GM19351 (cell line): ENCODE measurements around the gene MKNK1.
A peak's percentile ranks its signal among the peaks of the same experiment; 100 is the strongest.
"Not testable (repeated sequence)": the region's sequence is repeated elsewhere in the genome, so short reads cannot be mapped to it uniquely, and the experiment has no call there.

ENCODE experiments used
- ATAC-seq: cut with Tn5 transposase; IDR thresholded peaks from one replicate; pipeline ENCODE4 v1.9.1; 2021; ENCODE audit warnings: mild to moderate bottlenecking, moderate library complexity; ENCODE audit not compliant: unreplicated experiment

The MKNK1 gene

DNA sequence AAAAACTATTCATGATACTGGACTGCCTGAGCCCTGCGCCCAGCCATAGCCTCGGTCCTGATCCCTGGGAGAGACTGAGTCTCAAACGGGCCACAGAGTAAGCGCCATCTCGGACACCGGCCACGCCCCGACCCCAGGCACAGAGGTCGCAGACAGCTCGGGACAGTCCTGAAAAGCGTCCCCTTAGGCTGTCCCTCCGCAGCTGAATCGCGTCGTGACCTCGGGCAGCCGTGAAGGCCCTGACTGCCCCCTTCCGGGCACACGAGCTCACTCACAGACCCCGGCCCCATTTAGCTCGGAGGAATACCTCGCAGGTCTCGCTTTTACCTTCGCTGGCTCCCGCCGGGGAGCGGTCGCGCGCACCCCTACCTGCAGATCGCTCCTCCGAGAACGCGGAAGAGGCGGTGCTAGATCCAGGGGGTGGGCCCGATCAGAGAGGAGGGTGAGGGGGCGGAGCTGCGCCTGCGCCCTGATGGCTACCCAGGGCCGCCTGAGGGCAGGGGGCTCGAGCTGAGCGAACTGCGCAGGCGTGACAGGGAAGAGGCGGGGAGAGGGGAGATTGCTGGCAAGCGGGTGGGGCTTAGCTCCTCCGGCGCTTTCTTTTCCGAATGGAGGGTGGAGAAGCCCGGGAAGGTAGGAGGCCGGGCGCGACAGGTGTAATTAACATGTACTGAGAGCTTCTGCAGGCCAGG, at the start of gene MKNK1:
Gene MKNK1, minus strand, starts transcription at position 411 of the 692 bp plus-strand sequence. CDS start 20,941 bp downstream, outside the sequence.
- ATAC-seq = peak; percentile 95

DNA sequence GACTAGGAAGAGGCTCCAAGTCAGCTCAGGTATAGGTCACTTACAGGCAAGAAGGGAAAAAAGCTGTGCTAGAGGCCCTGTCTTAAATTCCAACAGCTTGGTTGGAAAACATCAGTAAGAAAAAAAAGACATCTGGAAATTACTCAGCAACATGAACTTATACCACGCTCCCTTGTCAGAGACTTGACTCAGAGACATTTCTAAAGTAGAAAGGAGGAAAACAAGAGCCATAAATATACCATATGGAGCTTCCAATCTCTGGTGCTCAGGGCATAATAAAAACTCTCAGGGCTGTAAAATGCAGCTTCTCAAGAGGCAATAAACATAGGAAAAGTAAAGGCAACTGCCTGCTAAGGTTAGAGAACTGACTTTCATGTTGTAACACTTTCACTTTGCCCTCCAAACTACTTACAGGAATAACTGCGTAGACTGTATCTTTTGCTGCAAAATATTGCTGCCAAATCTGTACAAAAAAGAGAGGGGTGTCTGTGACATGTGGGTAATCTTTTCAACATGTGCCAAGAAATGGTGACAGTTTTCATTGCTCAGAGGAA, 49.4 kb upstream of the MKNK1 start:
- ATAC-seq = no peak

DNA sequence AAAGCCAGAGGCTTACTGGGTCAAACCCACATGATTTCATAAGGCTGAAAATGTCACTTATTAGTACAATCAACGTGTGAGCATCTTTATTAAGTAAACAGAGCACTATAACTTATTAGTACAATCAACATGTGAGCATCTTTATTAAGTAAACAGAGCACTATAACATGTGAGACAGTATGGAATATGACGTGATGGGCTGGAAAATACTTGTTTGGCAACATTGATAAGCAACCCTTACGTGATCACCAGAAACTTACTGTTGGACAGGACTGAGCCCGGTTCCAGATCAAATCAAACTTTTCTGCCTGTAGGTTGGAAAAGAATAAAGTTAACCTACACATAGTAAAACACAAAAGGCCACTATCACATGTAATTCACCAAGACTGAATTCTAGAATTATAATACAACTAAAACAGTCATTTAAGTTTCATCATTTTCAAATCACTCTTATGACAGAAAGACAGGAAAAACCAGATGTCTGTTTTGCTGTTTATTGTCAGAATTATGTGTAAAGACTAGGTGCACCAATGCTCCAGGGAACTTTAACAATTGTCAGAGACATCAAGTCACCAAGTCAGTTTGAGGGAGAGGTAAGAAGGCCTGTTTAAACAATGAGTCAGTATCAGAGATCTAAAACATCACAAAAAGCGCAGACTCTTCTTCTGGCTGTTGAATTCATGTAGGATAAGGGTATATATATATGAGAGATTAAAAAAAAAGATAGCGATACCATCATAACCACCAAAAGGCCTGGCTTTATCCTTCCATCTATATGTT, 48.4 kb upstream of the MKNK1 start:
- ATAC-seq = no peak

DNA sequence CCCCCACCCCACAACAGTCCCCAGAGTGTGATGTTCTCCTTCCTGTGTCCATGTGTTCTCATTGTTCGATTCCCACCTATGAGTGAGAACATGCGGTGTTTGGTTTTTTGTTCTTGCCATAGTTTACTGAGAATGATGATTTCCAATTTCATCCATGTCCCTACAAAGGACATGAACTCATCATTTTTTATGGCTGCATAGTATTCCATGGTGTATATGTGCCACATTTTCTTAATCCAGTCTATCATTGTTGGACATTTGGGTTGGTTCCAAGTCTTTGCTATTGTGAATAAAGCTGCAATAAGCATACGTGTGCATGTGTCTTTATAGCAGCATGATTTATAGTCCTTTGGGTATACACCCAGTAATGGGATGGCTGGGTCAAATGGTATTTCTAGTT, 47.1 kb upstream of the MKNK1 start:
- not testable (repeated sequence) for ATAC-seq

DNA sequence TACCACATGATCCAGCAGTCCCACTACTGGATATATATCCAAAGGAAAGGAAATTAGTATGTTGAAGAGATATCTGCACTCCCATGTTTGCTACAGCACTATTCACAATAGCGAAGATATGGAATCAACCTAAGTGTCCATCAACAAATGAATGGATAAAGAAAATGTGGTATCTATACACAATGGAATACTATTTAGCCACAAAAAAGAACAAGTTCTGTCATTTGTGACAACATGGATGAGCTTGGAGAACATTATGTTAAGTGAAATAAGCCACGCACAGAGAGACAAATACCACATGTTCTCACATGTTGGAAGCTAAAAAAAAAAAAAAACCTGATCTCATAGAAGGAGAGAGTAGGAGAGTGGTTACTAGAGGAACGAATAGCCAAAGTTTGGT, 46.4 kb upstream of the MKNK1 start:
- no peak for ATAC-seq

DNA sequence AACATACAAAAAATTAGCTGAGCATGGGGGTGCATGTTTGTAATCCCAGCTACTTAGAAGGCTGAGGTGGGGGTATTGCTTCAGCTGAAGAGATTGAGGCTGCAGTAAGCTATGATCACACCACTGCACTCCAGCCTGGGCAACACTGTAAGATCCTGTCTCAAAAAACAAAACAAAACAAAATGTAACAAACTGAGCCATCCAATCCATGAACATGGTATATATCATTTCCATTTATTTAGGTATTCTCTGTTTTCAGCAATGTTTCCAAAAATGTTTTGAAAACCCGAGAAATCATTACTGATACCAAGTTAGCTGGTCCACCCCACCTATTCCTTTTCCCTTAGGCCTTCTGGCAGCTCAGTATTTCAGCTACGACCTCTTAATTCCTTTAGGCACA, 45.7 kb upstream of the MKNK1 start:
- no peak for ATAC-seq

DNA sequence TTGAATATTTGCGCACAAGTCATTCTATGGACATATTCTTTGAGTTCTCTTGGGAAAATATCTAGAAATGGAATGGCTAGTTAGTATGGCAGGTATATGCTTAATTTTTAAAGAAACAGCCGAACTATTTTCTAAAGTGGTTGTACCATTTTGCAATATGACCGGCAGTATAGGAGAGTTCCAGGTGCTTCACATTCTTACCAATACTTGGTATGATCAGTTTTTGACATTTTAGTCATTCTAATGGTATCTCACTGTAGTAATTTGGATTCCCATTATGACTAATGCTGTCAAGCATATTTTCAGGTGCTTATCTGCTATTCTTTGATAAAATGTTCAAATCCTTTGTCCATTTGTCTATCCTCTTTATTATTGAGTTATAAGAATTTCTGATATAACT, 43.5 kb upstream of the MKNK1 start:
- ATAC-seq = no peak

DNA sequence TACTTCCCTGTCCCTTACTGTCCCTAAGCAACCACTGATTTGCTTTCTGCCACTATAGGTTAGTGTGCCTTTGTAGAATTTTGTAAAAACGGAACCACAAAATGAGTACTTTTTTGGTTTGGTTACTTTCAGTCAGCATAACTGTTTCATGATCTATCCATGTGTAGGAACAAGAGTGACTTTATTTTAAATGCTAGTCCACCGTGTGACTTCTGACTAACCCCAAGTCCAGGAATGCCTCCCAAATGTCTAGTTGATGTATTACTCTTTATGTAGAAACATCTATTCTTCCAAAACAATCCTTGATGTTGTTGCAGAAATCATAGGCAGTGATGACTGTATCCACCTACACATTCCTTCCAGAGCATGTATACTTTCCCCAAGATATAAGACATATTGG, 42.8 kb upstream of the MKNK1 start:
- no peak for ATAC-seq

DNA sequence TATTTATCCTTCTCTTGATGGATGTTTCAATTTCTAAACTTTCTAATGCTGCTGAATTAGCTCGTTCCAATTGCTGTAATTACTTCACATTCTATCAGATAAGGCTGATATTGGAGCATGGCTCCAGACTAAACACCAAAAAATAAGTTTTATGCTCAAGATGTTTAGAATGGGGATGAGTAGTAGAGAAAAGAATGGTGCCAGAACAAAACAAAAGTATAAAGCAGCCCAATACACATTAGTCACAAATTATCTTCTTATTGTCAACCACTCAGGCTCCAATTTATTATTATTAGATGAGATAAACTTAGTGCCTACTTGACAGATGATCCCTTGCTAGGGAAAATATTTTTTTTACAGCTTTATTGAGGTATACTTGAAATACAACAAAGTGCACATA, 42.3 kb upstream of the MKNK1 start:
- no peak for ATAC-seq

DNA sequence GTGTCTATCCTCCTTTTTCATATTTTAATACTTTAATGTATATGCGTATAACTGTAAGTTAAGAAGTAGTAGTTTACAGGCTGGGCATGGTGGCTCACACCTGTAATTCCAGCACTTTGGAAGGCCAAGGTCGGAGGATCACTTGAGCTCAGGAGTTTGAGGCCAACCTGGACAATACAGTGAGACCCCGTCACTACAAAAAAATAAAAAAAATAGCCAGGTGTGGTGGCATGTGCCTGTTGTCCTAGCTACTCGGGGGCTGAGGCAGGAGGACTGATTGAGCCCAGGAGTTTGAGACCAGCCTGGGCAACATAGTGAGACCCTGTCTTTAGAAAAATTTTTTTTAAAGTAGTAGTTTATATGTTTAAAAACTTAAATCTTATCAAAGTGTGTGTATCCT, 41.7 kb upstream of the MKNK1 start:
- no peak for ATAC-seq

DNA sequence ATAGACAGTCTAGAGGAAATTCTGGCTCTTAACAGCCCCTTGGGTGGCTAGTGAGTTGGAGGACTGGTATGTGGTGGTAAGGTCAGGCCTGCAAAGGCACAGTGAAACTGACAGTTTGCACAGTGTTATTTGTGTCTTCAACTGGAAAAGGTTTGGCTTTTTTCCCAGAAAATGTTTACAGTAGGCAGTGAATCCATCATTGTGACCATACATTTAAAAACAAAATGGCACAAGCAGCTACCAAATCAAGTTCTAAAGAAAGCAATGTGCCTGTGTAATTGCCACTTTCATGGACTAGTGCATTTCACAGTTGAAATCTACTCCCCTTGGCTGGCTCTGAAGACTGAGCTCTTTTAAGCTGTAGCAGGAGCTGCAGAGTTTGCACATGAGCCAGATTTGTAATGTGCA, 39.3 kb upstream of the MKNK1 start:
- no peak for ATAC-seq

DNA sequence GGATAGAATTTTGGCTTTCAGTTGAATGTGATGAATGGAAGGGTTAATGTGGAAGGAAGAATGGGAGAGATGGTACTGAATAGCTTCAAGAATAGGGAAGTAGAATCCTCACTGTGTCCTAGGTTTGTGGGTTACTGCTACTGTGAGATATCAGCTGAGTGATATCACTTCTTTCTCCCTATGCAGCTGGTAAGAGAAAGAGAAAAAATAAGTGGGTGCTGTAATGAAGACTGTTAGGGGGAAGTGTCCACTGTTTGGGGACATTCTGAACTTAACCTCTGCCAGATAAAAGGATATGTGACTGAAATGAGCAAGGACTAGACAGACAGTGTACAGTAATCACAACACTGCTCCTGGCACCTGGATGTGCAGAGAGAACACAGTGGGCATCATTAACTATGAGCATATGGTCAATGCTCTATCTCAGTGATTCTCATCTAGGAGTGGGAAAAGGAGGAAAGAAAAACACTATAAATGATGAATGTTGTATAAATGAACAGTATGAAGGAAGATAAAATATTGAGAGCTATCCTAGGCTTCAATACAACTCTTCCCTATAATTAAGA, 38.1 kb upstream of the MKNK1 start:
- no peak for ATAC-seq

DNA sequence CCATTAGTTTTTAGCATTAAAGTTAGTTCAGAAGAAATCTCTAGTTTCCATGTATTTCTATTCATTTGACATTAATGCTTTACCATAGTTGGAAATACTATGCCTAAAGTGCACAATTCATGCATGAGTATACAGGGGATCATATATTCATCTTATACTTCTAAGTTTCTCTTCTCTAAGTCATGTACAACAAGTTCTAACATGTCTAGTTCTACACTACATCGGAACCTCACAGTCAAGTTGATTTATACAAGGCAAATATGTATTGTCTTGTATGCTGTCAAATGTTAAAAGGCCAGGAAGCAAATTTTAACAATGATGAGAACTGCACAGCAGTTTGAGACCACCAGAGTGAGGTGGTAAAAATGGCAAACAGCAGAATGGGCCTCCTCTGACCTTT, 35.5 kb upstream of the MKNK1 start:
- ATAC-seq = no peak

DNA sequence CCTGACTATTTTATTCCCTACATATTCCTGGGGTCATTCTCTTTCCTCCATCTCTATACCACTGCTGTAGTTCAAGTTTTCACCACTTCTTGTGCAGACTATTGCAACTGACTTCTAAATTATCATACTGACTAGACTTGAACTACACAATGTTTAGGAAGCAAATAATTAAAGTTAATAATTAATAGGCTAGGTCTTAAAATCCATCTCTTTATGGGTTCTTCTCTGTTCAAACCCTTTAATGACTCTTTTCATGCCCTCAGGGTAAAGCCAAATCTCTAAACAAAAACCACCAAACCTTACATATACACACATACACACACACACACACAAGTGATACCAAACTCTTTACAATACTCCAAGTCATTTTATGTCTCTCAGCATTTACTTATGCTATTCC, 34.9 kb upstream of the MKNK1 start:
- no peak for ATAC-seq

DNA sequence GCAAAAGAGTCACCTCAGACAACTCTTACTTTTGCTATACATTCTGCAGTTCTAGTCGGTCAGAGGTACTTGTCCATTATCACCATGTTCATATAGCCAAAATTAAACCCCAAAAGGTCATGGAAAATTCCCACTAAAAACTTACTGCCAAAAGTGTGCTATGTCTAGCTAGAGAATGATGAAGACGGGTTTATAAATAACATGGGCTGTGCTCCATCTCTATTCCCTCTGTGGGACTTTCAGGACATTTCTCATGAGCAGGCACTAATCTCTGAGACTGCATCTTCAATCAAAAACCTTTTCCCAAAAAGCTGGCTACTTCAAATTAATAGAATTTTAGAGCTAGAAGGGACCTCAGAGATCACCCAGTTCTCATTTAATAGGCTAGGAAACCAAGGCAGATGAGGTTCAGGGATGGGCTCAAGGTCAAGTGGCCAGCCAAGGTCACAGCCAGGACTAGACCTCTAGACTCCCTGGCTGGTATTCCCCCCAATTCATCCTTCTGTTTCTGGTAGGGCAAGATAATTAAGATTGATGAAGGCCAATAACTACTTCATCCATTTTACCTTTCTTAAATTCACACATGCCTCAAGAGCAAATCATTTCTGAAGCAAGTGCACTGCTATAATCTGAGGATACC, 33.5 kb upstream of the MKNK1 start:
- ATAC-seq = no peak

DNA sequence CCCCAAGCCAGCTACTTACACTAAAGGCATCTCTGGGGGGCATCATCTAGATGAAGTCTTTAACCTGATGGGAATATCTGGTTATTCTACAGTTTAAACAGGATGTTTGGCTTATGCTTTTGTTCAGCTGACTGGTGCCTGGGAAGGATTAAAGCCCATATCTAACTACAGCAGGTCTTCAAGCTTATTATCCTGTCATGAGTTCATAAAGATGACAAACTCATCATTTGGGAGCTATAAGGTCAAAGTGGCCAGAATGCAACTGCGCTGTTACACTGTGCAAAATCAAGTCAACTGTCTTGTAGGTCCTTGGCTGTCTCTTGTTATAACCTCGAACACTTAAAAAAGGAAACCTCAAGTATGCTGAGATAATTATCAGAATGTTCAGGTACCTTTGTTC, 31.1 kb upstream of the MKNK1 start:
- ATAC-seq = no peak

DNA sequence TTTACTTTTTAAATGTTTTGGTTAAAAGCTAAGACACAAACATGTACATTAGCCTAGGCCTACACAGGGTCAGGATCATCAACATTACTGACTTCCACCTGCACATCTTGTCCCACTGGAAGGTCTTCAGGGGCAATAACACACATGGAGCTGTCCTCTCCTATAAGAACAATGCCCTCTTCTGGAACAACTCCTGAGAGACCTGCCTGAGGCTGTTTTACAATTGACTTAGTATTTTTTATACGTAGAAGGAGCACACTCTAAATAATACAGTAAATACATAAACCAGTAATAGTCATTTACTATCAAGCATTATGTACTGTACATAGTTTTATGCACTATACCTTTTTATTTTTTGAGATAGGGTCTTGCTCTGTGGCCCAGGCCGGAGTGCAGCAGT, 26.7 kb upstream of the MKNK1 start:
- no peak for ATAC-seq

DNA sequence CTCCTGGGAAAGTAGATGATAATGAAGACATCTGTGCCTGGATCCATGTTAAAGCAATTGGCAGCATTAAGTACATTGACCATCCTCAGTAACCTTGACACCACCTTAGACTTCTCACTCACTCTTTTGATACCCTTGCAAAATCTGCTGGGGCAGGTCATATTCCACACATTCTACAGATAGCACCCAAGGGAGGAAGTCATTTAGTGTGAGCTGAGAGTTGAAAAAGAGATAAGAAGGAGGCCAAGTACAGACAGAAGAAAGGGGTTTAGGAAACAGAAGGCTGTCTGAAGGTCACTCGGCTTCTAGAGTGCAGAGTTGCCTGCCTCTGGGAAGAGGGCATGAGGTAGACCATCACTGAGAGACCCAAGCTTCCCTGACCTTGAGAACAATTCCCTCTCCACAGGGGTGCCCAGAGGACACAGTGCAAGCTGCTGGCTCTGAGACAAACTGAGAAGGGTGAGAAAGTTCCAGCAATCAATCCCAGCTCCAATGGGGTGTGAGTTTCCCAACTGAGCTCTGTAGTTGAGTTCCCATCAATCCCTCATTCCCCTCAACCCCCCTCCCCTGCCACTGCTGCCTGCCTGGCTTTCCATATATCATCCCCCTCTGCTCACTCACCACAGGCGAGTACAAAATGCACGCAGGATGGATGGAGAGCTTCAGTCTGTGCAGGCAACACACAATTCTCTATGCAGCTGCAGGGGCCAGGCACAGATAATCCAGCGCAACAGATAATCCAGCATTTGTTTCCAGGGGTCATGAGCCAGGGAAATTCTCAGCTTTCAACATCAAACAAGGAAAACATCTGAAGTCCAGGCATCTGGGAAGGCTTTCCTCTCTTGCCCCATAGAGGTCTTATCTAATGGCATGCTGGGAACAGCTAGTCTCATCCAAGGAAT, 19.9 kb upstream of the MKNK1 start:
- no peak for ATAC-seq

DNA sequence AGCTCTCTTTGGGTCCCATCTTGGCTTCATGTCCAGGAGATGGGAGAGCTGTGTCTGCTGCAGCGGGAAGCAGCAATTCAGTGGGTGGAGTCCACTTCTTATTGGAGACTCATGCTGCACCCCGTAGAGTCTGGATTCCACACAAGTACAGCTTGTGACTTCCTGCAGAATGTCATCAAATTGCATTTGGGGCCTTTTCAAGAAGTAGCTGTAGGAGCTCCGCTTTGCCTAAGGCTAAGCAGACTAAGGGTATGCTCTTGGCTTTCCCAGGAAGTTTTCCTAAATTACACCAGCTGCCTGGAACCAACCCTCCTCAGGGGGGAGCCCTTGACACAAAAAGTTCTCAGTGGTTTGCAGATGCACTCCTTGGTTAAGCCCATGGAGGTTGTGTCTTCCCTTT, 18.3 kb upstream of the MKNK1 start:
- ATAC-seq = no peak

DNA sequence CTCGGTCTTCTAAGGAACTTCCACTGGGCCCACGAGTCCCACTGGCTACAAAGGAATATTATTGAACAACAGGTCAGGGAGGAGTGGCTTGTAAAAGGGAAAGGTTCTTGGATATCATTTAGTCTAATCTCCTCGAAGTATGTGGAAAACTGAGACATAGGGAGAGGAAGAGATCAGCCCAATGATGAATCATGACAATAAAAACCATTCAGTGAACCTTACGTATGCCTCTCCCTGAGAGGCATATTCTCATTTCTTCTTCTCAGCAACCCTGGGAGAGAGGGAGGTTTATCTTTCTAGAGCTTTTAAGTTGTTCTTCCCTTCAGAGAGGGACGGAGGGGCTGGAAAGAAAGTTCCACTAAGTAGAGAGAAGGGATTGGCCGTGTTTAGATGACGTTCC, 17.9 kb upstream of the MKNK1 start:
- ATAC-seq = no peak
